HG03108 (cell line): Measurements from ENCODE around the gene CLRN1.
"Not testable (repeated sequence)": the region's sequence is repeated elsewhere in the genome, so short reads cannot be mapped to it uniquely, and the experiment has no call there.

Experiments
- ATAC-seq: cut with Tn5 transposase; IDR thresholded peaks from one replicate; pipeline ENCODE4 v1.9.1; 2021; ENCODE audit warnings: moderate library complexity; ENCODE audit not compliant: unreplicated experiment

Gene CLRN1, protein sequence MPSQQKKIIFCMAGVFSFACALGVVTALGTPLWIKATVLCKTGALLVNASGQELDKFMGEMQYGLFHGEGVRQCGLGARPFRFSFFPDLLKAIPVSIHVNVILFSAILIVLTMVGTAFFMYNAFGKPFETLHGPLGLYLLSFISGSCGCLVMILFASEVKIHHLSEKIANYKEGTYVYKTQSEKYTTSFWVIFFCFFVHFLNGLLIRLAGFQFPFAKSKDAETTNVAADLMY

DNA sequence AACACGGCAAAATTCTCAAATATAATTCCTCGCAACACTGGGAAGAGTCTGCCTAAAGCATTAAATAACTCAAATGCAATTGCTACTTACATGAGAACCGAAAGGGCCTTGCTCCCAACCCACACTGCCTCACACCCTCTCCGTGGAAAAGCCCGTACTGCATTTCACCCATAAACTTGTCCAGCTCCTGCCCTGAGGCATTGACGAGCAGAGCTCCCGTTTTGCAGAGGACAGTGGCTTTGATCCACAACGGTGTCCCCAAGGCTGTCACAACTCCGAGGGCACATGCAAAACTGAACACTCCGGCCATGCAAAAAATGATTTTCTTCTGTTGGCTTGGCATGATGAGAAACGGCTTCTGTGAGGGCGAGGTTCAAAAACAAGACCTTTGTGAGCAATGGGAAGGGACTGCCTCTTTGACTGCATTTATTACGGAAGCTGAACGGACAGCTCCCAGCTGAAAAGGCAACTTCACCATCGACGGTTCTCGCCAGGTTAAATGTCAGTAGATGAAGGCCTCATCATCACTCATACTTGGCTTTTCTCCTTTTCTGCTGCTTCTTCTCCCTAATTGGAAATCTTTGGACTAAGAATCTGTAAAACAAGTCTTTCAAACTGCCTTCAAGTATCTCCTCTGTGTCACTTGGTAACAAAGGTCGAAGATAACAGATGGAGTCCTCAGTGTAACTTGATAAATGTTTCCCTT is at the start of gene CLRN1:
CLRN1 (minus strand) TSS at position 362 of the 706 bp plus-strand sequence; CDS start at position 343, 19 bp downstream.
- no peak for ATAC-seq

DNA sequence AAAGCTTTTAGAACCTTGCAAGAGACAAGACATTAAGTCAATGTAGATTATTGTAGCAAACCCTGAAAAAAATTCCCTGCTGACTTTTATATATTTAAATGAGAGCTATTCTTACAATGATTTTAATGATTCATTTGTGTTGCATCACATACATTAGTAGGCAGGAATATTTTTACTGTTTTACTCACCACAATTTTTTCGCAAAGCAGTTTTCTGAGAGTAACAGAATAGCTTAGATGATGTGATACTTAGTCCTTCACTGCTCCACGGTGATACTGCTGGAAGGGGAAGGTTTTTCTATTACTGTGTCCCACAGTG is 43.9 kb upstream of the CLRN1 start:
- no peak for ATAC-seq

GRCh38 chr3:151015767-151016477 is 43.4 kb upstream of the CLRN1 start:
- no peak for ATAC-seq

DNA sequence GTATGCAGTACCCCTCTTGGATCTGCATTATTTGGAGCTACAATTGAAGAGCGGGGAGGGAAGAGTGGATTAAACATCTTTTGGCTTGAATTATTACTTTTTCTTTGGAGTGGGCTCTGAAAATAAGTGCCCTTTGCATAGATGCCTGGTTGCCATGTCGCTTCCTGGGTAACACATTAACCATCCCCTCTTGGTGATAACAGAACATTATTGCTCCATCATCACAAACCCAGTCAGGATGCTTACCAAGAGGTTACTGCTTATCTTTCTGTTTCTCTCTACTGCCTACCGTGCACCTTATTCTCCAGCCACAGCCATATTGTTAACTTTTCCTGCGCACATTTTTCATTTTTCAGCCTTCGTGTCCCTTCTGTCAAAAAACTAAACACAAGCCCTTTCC is 42.7 kb upstream of the CLRN1 start:
- no peak for ATAC-seq

GRCh38 chr3:151014501-151015018 is 42.0 kb upstream of the CLRN1 start:
- no peak for ATAC-seq

- no peak for ATAC-seq
Observed at GRCh38 chr3:151012753-151013152, 40.2 kb upstream of the CLRN1 start.

- no peak for ATAC-seq
Observed at GRCh38 chr3:151011427-151011826, 38.9 kb upstream of the CLRN1 start.

GRCh38 chr3:151009981-151010380 is 37.5 kb upstream of the CLRN1 start:
- ATAC-seq: no peak

DNA sequence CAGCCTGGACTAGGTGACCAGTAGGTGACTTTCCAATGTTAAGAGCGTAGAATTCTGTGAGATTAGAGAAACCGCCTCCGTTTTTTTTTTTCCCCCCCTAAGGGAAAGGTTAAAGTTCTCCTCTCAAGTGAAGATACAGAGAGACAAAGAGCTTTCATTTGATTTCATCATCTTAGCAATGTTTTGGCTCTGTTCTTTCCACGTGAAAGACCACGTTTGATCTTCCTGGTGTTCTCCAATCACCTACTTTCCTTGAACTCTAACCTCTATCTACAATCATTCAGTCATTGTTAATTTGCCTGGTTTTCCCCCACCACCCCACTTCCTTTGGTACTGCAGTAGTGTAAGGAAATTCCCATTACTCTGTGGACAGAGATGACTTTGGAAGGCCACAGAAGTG is 36.9 kb upstream of the CLRN1 start:
- no peak for ATAC-seq

- no peak for ATAC-seq
Observed at GRCh38 chr3:151008699-151009098, 36.2 kb upstream of the CLRN1 start.

- no peak for ATAC-seq
Observed at GRCh38 chr3:151003768-151004134, 31.2 kb upstream of the CLRN1 start.

DNA sequence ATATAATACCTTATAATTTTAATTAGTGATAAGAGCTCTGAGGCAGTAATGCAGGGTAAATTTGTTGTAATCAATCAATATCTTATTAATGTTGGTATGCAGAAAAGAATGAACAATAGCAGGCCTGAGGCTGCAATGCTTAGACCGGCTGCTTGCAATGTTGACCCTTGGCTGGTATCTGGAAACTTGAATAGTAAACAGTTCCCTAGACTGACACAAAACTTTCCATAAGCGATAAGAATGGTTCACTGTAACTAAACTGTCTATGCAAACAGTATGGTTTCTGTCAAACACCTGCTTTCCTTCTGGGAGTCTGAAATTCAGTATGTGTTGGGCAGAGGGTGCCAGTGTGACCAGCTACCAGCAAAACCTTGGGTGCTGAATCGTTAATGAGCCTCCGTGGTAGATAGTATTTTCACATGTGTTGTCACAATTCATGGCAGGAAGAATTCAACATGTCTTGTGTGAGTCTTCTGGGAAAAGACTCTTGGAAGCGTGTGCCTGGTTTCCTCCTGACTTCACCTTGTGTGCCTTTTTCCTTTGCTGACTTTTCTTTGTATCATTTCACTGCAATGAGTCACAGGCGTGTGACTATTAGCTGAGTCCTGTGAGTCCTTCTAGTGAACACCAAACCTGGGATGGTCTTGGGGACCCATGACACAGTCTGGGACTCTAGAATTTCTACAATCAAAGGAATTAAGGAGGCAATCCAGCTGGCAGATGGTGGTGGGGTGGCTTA is 30.7 kb upstream of the CLRN1 start:
- no peak for ATAC-seq

DNA sequence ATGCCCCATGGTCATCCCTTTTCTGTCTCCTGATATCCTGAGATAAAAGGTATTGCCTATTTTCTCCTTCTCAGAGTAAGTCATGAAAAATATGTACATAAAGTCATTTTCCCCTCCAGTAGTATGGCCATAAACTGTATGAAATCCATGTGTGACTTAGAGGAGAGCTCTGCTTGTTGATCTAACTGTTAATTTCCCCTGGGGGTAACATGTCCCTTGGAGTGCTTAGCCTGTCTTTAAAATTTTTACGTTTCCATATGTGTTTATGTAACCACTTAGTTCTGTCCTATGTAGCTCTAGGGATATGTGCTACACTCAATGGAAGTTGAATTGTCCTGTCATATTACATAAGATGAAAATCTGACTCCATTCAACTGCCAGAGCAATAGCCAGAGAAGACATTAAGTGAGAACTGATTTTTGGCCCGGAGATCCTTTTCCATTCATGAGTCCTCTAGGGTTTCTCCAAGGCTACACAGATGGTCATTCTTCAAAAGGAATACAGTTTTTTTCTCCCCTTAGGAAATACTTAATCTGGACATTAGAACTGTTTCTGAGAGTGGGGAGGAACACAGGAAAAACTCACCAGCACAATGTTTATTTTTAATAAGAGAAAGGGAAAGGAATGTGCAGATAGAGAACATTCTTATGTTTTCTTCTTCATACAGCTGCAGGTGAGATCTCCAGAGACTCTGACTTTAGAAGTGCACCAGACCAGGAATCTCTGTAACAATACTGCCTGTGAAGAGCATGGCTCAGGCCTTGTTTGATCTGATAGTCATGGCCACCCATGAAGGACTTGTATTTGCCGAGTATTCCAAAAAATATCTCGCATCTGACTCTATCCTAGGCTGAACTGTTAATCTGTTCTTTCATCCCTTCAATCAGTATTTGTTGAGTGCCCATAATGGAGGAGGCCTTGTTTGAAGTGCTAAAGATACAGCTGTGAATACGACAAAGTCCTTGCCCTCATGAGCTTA is 29.8 kb upstream of the CLRN1 start:
- ATAC-seq: no peak

DNA sequence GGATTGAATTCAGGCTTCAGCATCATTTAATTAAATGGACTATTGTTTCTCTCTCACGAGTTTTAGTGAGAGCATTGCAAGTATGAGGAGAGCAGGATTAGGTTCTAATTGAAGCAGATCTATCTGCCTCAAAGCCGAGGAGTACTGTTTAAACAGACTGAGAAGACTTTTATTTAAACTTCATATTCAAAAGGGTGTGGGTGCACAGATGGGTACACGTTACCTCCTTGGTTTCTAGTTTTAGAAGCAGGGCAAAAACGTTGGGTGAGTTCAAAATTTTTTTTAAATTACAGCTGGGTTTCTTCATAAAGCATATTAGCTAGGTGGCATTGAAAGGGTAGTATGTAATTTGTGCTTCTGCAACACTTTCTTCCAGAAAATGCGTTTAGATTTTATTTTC is 26.5 kb upstream of the CLRN1 start:
- ATAC-seq: no peak

DNA sequence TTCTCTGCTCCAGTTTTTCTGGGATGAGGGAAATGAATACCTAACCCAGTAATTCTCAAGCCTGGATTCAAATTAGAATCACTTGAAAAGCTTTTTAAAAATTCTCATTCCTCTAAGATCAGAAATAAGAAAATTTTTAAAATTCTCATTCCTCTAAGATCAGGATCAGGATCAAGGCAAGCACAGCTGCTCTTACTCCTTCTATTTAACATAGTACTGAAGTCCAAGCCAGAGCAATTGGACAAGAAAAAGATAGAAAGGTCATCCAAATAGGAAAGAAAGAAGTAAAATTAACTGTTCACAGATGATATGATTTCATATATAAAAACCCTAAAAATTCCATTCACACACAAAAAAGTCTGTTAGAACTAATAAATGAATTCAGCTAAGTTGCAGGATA is 24.2 kb upstream of the CLRN1 start:
- no peak for ATAC-seq

- no peak for ATAC-seq
Observed at GRCh38 chr3:150995510-150995909, 23.0 kb upstream of the CLRN1 start.

- ATAC-seq: no peak
Observed at GRCh38 chr3:150989208-150989607, 16.7 kb upstream of the CLRN1 start.

GRCh38 chr3:150988395-150988794 is 15.9 kb upstream of the CLRN1 start:
- ATAC-seq: not testable (repeated sequence)

DNA sequence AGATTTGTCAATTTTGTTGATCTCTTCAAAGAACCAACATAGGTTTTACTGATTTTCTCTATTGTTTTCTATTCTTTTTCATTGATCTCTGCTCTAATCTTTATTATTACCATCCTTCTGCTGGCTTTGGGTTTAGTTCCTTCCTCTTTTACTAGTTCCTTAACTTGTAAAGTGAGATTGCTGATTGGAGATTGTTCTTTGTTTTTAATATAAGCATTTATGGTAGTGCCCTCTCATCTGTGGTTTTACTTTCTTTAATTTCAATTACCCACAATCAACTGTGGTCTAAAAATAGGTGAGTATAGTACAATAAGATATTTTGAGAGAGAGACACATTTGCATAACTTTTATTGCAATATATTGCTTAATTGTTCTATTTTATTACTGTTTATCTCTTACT is 13.2 kb upstream of the CLRN1 start:
- no peak for ATAC-seq

DNA sequence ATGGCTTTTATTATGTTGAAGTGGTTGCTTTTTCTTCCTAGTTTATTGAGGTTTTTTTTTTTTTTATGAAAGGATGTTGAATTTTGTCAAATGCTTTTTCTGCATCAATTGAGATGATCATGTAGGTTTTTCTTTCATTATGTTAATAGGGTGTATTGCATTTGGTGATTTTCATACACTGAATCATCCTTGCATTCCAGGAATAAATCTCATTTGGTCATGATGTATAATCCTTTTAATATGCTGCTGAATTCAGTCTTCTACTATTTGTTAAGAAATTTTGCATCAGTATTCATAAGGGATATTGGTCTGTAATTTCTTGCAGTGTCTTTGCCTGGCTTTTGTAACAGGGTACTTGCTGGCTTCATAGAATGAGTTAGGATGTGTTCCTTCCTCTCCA is 11.5 kb upstream of the CLRN1 start:
- no peak for ATAC-seq
